ENCODE results near the gene PPARA. TPM values are rescaled to one million over a fixed set of nuclear protein-coding genes. Genes with fewer than 3 reads are reported as not detected.

The PPARA gene
- total and polyA plus RNA-seq, 2 donors (not counting 1 experiment from before 2014, with no cell fraction given): 4.1 to 29.8 TPM

- Histone ChIP-seq H3K79me2 (ENCODE audit: control insufficient read depth, insufficient read depth, low read length) (peaks cover 31% of the 10 kb centered on the region), H3K36me3 (replicated peaks in 1 of 2; ENCODE audit: control extremely low read depth in 1 of 2, control insufficient read depth in 1 of 2, extremely low read depth in 1 of 2, insufficient read depth in 2 of 2, low read length in 1 of 2) (peaks cover 4 to 12% of the 10 kb centered on the region in 2 experiments), H2AFZ (ENCODE audit: insufficient read depth, low read depth, low read length, poor library complexity, severe bottlenecking) (no peak overlapping the region), H3K27me3 (replicated peaks in 1 of 4; ENCODE audit: control extremely low read depth in 1 of 4, control insufficient read depth in 3 of 4, insufficient read depth in 4 of 4, low read length in 3 of 4) (no peaks in the 10 kb centered on the region), H3K27ac (ENCODE audit: low read length in 2 of 2) (no peak overlapping the region), H3K4me3 (ENCODE audit: control extremely low read depth in 1 of 5, extremely low read depth in 1 of 5, insufficient read depth in 1 of 5, low read depth in 2 of 5, low read length in 4 of 5) (no peak overlapping the region), H4K20me1 (ENCODE audit: control insufficient read depth, insufficient read depth, low read length, poor library complexity, severe bottlenecking) (no peaks in the 10 kb centered on the region), H3K4me1 (ENCODE audit: control insufficient read depth in 2 of 2, insufficient read depth in 2 of 2, low read length in 2 of 2) (no peaks in the 10 kb centered on the region), H3K9me3 (ENCODE audit: control extremely low read depth in 1 of 3, control insufficient read depth in 2 of 3, insufficient read depth in 1 of 3, low read length in 2 of 3) (no peaks in the 10 kb centered on the region), H3K4me2 (replicated peaks; ENCODE audit: low read depth, low read length, poor library complexity, severe bottlenecking) (no peak overlapping the region), H3K9ac (ENCODE audit: low read length) (no peak overlapping the region)
- Mint-ChIP-seq H3K27ac (no peak overlapping the region), H3K9me3 (ENCODE audit: insufficient read depth) (no peaks in the 10 kb centered on the region), H3K27me3 (no peaks in the 10 kb centered on the region), H3K4me3 (no peak overlapping the region), H3K4me1 (no peaks in the 10 kb centered on the region)
- ATAC-seq (ENCODE audit: low read depth) (no peak), DNase-seq (no peak)
- CTCF ChIA-PET: no interaction called here
- TF ChIP-seq CTCF (IDR thresholded peaks at IDR 0.05): no peak
- no peak for TF ChIP-seq EZH2 (IDR thresholded peaks at IDR 0.05; ENCODE audit: borderline replicate concordance, insufficient read depth, low read depth, low read length, poor library complexity, severe bottlenecking)
- POLR2A ChIA-PET: interaction anchor here (0.7 kb wide), 1 partner anchor 133 kb away, joined by 4 read pairs; no protein-coding TSS in a partner anchor
- intact Hi-C loops (cut with micrococcal nuclease): no loop called here
- WGBS (ENCODE audit: insufficient coverage): 94% methylated on average over 10 of the region's 10 CpGs
These were observed 12.0 kb downstream of the PPARA start for GRCh38 chr22:46162285-46162684.

GRCh38 chr22:46162771-46163556 lies 12.6 kb downstream of the PPARA start:
- WGBS (ENCODE audit: insufficient coverage): 94% methylated on average over 8 of the region's 17 CpGs
- ATAC-seq (ENCODE audit: low read depth): no peak
- ChIA-PET POLR2A (interaction anchor here (0.7 kb wide), 1 partner anchor 132 kb away, joined by 4 read pairs; no protein-coding TSS in a partner anchor), CTCF (interaction anchor here (1.0 kb wide), 1 partner anchor 152 kb away, joined by 3 read pairs; no protein-coding TSS in a partner anchor)
- H3K27ac ChIP-seq (ENCODE audit: low read length in 2 of 2): no peak overlapping the region
- no peaks in the 10 kb centered on the region for H3K4me1 Mint-ChIP-seq
- no peak for DNase-seq
- no peak for TF ChIP-seq CTCF (IDR thresholded peaks at IDR 0.05)
- TF ChIP-seq EZH2 (IDR thresholded peaks at IDR 0.05; ENCODE audit: borderline replicate concordance, insufficient read depth, low read depth, low read length, poor library complexity, severe bottlenecking): no peak
- no peaks in the 10 kb centered on the region for H3K4me1 ChIP-seq (ENCODE audit: control insufficient read depth in 2 of 2, insufficient read depth in 2 of 2, low read length in 2 of 2)
- no peaks in the 10 kb centered on the region for H4K20me1 ChIP-seq (ENCODE audit: control insufficient read depth, insufficient read depth, low read length, poor library complexity, severe bottlenecking)
- no peaks in the 10 kb centered on the region for H3K9me3 Mint-ChIP-seq (ENCODE audit: insufficient read depth)
- H3K9me3 ChIP-seq (ENCODE audit: control extremely low read depth in 1 of 3, control insufficient read depth in 2 of 3, insufficient read depth in 1 of 3, low read length in 2 of 3): no peaks in the 10 kb centered on the region
- intact Hi-C loops (cut with micrococcal nuclease): no loop called here
- H3K27me3 Mint-ChIP-seq: no peaks in the 10 kb centered on the region
- no peak overlapping the region for H3K4me2 ChIP-seq (replicated peaks; ENCODE audit: low read depth, low read length, poor library complexity, severe bottlenecking)
- peaks cover 28% of the 10 kb centered on the region for H3K79me2 ChIP-seq (ENCODE audit: control insufficient read depth, insufficient read depth, low read length)
- no peak overlapping the region for H2AFZ ChIP-seq (ENCODE audit: insufficient read depth, low read depth, low read length, poor library complexity, severe bottlenecking)
- H3K9ac ChIP-seq (ENCODE audit: low read length): no peak overlapping the region
- H3K27ac Mint-ChIP-seq: no peak overlapping the region
- no peak overlapping the region for H3K4me3 ChIP-seq (ENCODE audit: control extremely low read depth in 1 of 5, extremely low read depth in 1 of 5, insufficient read depth in 1 of 5, low read depth in 2 of 5, low read length in 4 of 5)
- H3K4me3 Mint-ChIP-seq: no peak overlapping the region
- peaks cover 4 to 12% of the 10 kb centered on the region in 2 experiments for H3K36me3 ChIP-seq (replicated peaks in 1 of 2; ENCODE audit: control extremely low read depth in 1 of 2, control insufficient read depth in 1 of 2, extremely low read depth in 1 of 2, insufficient read depth in 2 of 2, low read length in 1 of 2)
- H3K27me3 ChIP-seq (replicated peaks in 1 of 4; ENCODE audit: control extremely low read depth in 1 of 4, control insufficient read depth in 3 of 4, insufficient read depth in 4 of 4, low read length in 3 of 4): no peaks in the 10 kb centered on the region

All from B cell (primary cell).